SK-N-SH (cell line): ENCODE data around the gene AGPAT3.

Experiments used
- CTCF ChIP-seq: fragments of 200-600 bp; sonication (generic); IDR thresholded peaks from 2 replicates; pipeline ENCODE4 v1.6.1; 2017; ENCODE audit warnings: antibody characterized with exemption, mild to moderate bottlenecking, moderate library complexity
- GABPA ChIP-seq: IDR thresholded peaks from 2 replicates; pipeline ENCODE4 v1.4.0; 2012; ENCODE audit warnings: low read depth, mild to moderate bottlenecking
- GATA2 ChIP-seq: sonication (generic); formaldehyde crosslinking; IDR thresholded peaks from 2 replicates; pipeline ENCODE4 v1.5.0; 2020; ENCODE audit warnings: mild to moderate bottlenecking, missing genetic modification reagents
- RAD21 ChIP-seq: IDR thresholded peaks from 2 replicates; pipeline ENCODE4 v1.6.1; 2012; ENCODE audit warnings: mild to moderate bottlenecking, low read length
- RFX5 ChIP-seq: IDR thresholded peaks from 2 replicates; pipeline ENCODE4 v1.6.1; 2012; ENCODE audit warnings: mild to moderate bottlenecking, improper control_type of control experiment, low read length
- SIN3A ChIP-seq: IDR thresholded peaks from 2 replicates; pipeline ENCODE4 v1.6.1; 2012; ENCODE audit warnings: low read depth, mild to moderate bottlenecking, low read length, moderate library complexity, borderline replicate concordance
- SMC3 ChIP-seq: IDR thresholded peaks from 2 replicates; pipeline ENCODE4 v1.6.1; 2012; ENCODE audit warnings: low read depth, low read length, improper control_type of control experiment
- TAF1 ChIP-seq: IDR thresholded peaks from 2 replicates; pipeline ENCODE4 v1.6.1; 2012; ENCODE audit warnings: low read depth, mild to moderate bottlenecking, low read length, moderate library complexity, borderline replicate concordance
- TCF12 ChIP-seq: IDR thresholded peaks from 2 replicates; pipeline ENCODE4 v1.4.0; 2012

GRCh38 chr21:44035244-44035643 is 170.2 kb downstream of the AGPAT3 start:
- TF ChIP-seq GABPA = no peak
- TF ChIP-seq TCF12 = no peak
- no peak for TF ChIP-seq RFX5
- TF ChIP-seq CTCF = no peak
- TF ChIP-seq SIN3A = no peak
- no peak for TF ChIP-seq SMC3
- no peak for TF ChIP-seq RAD21
- TF ChIP-seq TAF1 = no peak
- no peak for TF ChIP-seq GATA2
